GM18505 (cell line): ENCODE results near the gene GRXCR1.

ENCODE experiments used
- ATAC-seq: cut with Tn5 transposase; IDR thresholded peaks from one replicate; pipeline ENCODE4 v1.9.1; 2021; ENCODE audit not compliant: unreplicated experiment
- POLR2A ChIP-seq: IDR thresholded peaks from 4 replicates; pipeline ENCODE4 v1.6.1; 2011; ENCODE audit warnings: borderline replicate concordance; ENCODE audit not compliant: insufficient read depth, insufficient read length; ENCODE audit errors: extremely low read depth

The GRXCR1 gene

DNA sequence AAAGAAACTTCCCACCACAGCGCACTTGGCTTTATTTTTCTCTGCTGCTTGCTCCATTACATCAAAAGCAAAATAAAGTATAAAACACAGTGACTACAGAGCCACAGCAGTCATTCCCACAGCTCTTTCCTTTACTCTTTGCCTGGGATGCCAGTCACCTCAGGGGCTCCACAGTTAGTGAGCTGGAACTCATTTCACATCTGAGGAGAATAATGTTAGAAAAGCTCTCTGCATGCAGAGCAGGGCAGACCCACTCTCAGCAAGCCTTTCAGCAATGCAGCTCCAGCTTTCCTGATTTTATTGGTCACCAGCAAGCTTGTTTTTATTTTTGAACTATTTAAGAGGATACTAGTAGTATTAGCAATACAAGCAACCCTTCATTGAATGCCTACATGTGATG lies 13.8 kb downstream of the GRXCR1 start:
- no peak for ATAC-seq
- TF ChIP-seq POLR2A = no peak

DNA sequence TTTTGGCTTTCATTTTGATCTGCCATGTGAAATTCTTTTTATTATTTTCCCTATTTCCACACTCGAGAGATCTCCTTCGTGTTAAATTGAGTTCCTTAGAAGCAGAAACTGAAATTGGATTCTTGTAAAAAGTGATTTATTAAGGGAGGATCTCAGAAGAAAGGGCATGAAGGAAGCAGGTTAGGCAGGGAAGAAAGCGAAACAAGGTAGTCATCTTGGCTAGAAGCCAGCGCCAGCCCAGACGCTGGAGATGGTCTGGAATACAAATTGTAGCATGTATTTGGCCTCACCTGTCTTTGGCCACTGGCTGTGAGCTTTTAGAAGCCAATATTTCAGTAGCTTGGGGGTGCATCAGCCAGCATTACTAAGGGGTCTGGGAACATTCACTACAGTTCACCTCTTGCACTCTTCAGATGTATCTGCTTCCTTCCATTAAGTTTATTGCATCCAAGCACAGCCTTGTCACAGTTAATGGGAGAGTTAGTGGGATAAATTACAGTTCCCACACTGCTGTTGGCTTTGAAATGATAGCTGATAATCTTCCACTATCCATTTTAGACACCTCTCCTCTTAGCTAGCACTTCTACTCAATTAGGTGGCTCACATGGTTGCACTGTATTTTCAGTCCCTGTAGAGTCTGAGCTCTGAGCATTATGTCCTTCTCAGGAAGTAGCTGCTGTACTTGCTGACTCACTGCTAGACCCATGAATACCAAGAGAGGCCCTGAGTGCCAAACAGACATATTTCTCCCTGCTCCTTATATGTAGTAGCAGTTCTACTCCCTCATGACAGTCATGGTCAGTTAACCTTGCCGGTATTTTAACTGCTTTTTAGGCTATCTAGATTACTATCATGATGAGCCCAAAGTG lies 14.6 kb downstream of the GRXCR1 start:
- ATAC-seq = no peak

DNA sequence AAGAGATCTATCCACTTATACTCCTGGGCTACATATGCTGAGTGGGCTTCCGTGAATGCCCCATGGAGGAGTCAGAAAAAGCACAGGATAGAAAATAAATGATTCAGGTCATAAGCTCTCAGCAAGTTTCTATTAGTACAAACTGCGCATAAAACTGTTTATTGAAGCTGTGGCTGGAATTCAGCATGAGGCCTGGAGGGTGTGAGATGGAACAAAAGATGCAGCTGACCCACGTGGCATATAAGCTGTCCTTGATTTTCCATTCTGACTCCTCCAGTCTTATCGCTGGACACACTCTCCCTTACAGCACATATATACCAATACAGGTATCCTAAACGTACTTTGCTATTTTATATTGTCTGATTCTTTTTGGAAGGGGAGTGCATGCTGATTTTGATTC lies 17.9 kb downstream of the GRXCR1 start:
- no peak for TF ChIP-seq POLR2A
- ATAC-seq = no peak

More for the DNA sequence above, 14.6 kb downstream of the GRXCR1 start:
- no peak for TF ChIP-seq POLR2A

DNA sequence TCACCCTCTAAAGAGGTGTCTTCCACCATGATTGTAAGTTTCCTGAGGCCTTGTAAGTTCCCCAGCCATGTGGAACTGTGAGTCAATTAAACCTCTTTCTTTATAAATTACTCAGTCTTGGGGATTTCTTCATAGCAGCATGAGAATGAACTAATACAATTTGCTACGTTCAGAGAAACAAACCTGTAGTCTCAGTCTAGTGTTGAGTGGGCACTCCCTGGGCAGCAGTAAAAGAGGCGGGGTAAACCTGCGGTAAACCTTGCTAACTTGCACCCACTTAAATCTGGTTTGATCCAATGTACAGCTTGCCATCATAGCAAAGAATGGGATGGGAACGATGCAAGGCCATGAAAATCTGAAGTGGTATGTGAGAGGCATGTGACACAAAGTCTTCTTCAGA lies 22.4 kb downstream of the GRXCR1 start:
- TF ChIP-seq POLR2A = no peak
- ATAC-seq = no peak

DNA sequence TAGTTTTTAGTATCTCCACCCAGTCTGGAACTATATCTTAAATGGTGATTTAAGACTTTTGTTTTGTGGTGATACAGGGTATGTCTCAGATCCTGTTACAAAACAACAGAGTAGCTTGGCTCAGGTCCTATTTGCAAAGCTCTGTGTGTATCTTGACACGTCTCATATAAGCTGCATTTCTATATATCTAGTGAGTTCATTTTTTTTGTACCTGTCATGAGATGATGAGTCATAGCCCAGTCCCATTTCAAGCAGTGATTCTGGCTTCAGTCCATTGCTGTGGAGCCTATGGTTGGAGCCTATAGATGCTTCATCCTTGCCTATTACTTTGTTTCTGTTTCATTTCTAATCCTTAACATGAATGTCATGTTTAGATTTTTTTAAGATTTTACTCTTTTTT lies 23.0 kb downstream of the GRXCR1 start:
- no peak for ATAC-seq
- no peak for TF ChIP-seq POLR2A

DNA sequence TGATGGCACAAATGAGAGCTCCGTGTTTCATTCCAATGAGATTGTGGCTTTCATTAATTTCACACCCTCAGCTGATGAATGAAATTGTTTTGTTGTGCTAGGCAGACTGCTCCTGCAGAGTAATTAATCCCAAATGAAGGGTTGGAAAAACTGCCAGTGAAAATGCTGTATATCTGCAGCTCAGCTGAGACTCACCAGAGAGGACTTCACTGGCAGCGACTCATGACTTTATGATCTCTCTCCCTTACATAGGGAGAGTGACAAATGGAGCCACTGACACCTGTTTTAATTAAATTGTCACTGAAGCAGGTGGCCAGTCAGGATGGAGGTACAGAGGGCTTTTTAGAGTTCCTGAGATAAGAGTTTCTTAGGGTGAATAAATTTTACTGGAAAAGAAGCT lies 24.8 kb downstream of the GRXCR1 start:
- TF ChIP-seq POLR2A = no peak
- no peak for ATAC-seq

DNA sequence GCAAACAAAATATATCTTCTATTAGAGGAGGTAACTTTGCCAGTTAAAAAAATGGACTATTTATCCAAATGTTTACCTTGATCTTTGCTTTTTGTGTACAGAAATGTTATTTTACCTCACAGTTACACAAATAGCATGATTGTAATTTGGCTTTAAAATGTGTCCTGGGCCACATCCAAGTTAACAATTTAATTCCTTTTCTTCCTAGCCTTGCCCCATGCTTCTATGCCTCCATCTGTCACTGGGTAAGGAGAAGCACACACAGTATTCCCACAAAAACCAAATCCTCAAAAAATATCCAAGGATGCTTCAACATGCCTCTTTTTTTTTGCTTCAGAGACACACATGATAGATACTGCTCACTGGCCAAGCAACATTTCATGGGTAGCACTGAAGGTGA lies 30.9 kb downstream of the GRXCR1 start:
- no peak for ATAC-seq
- no peak for TF ChIP-seq POLR2A

DNA sequence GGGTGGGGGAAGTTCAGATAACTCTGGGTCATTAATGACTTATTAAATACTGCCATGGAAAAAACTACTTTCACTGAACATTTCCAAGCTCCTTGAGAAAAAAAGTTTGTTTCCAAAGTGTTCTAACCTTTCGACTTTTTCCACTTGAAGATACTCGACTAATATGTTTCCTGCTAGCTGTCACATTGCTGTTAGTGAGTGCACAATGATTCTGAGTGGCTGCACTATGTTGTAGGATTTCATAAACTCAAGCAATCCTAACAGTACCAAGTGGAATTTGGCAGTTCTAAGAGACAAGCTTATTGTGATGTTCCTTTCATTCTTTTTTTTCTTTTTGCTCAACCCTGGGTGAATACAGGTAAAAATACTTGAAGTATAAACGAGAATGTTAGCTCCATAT lies 33.4 kb downstream of the GRXCR1 start:
- ATAC-seq = no peak
- TF ChIP-seq POLR2A = no peak

DNA sequence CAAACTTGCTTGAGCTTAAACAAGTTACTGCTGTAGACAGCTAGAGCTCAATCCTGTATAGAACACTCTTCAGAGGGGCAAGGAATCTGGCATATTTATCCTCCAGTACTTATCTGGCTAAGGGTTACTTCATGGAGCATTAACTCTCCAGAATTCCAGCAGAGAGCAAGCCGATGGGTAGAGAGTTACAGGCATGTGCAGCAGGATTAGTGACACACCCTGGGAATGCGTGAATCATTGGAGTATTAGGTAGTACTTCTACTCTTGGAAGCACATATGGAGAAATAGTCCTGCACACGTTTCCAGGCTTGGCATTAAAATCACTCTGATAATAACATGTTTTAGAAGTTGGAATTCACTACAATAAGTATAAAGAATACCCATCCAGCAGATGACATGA lies 35.4 kb downstream of the GRXCR1 start:
- no peak for TF ChIP-seq POLR2A
- no peak for ATAC-seq

DNA sequence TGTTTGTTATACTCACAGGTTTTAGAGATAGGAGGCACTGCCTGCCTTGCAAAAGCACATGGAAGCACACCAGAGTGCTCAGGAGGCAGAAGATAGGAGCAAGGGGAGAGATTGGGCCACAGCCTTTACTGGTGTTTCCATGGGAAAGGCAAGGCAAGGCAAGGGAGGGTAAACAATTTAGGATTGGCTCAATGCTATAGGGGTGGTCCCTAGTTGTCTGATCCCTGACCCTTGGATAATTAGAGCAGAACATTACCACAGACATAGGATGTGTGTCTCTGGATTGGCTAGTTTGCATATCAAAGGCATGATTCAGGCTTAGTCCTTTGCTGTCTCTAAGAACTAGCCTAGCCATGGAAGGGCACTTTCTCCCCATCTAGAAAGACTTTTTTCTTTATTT lies 36.1 kb downstream of the GRXCR1 start:
- TF ChIP-seq POLR2A = no peak
- ATAC-seq = no peak

- TF ChIP-seq POLR2A = no peak
- ATAC-seq = no peak
These were observed 49.7 kb downstream of the GRXCR1 start for GRCh38 chr4:42942216-42942615.

DNA sequence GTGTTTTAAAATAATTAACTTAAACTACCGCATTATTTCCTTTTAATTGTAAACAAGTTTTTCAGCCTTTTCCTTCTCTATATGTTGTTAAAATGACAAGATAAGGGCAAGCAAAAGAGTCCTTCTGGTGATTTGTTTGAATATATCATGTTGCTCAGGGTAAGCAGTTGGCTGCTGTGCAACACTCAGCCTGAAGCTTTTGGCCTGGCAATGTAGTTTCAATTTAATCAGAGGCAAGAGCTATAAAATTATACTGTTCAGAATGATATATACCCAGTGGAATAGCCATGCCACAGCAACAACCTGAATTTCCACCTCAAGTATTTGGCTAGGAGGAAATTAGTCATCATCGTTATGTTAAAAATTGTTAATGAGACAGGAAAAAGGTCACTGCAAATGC lies 53.4 kb downstream of the GRXCR1 start:
- no peak for TF ChIP-seq POLR2A
- no peak for ATAC-seq

DNA sequence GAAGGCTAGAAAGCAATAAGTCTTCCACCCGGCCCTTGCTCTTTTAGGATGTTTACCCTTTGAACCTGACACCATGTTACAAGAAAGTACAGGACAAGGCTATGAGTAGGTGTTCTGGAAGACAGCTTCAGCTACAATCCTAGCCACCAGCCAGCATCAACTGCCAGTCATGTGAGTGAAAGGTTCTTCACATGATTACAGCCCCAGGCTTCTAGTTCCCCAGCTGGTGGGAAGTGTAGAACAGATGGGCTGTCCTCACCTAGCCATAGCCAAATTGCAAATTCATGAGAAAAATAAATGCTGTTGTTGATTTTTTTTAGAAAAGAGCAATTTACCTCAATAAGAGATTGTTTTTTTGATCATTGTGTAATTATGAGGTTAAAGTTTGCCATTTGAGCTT lies 60.8 kb downstream of the GRXCR1 start:
- no peak for TF ChIP-seq POLR2A
- no peak for ATAC-seq

- TF ChIP-seq POLR2A = no peak
- no peak for ATAC-seq
These were observed 62.6 kb downstream of the GRXCR1 start for GRCh38 chr4:42954963-42955669.

DNA sequence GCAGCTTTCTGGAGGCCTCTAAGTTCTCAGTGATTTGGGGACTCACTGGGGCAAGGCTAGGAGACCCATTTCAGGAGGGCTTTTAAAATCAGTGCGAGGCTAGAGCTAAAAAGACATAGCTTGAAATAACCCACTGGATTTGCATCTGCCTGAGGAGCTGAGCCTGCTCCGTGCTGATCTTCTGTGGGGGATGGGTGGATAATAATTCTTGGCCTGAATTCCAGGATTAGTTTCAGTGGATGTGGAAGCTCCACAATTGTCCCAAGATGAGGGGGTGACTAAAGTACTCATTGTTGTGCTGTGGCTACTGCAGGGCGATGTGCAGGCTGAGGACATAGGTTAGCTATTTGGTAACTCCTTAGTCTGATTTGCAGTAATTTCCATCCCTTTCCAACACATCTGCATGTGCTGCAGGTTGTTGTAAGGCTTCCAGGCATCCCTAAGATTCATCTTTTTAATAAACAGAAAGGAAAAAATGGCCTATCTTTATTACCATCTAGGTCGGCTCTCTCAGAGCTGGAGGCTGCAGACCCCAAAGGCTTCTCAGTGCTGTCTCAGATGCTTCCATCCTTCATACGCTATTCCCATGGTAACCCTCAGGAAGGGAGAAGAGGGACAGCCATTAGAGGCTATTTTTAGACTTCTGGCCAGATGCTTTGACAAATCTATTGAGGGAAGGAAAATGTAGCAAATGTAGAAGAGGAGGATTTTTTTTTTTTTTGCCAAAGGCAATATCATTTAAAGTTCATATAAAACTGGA lies 63.4 kb downstream of the GRXCR1 start:
- no peak for TF ChIP-seq POLR2A

More for the DNA sequence above, 63.4 kb downstream of the GRXCR1 start:
- no peak for ATAC-seq
